ENCODE data around the gene ARHGAP42. TPM values are rescaled to one million over a fixed set of nuclear protein-coding genes. Genes with fewer than 3 reads are reported as not detected.

Gene ARHGAP42
- total RNA-seq, 1 experiment from 2014 or later = 39.1 TPM

DNA sequence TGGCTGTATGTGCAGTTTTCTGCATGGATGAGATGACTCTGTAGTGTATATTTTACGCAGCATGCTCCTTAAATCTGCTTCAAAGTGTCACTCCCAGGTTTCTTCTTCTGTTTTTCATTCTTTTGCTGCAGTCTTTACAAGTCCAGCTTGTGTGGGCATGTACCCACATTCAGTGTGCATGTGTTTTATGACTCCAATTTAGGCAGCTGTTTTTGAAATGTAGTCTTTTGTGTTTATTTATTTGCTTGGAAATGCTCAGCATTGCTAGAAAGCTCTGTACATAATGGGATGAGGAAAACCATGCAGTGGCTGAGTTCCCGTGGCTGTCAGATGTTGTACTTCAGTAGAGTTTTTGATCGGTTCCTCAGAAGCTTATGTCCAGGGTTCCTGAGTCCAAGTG lies 138.5 kb downstream of the ARHGAP42 start:
- Mint-ChIP-seq H3K36me3 (ENCODE audit: insufficient read depth in 1 of 3, low read depth in 3 of 3) (no peaks in the 10 kb centered on the region), H3K4me3 (no peak overlapping the region), H3K27ac (peak overlapping the region in 2 of 3 experiments; percentile 18 to 69; a peak in 3 of 7 replicates), H3K27me3 (ENCODE audit: low read depth) (no peaks in the 10 kb centered on the region), H3K9me3 (no peaks in the 10 kb centered on the region), H3K4me1 (peaks cover 74 to 75% of the 10 kb centered on the region in 2 experiments)
- Histone ChIP-seq H4K5ac (ENCODE audit: insufficient read length, low read depth, low read length) (no peak overlapping the region), H3K18ac (ENCODE audit: insufficient read length, low read depth, low read length) (no peak overlapping the region), H3T11ph (ENCODE audit: low read length) (no peak overlapping the region), H3K27me3 (ENCODE audit: insufficient read depth, low read length) (no peaks in the 10 kb centered on the region), H3K23me2 (ENCODE audit: insufficient read length, low read depth, low read length, poor library complexity, severe bottlenecking) (no peaks in the 10 kb centered on the region), H2AK5ac (ENCODE audit: insufficient read length, low read length) (no peak overlapping the region), H2AFZ (ENCODE audit: low read length) (no peak overlapping the region), H3K4me1 (ENCODE audit: insufficient read depth, low read length) (peaks cover 21% of the 10 kb centered on the region; the same call in 1 of the 2 replicates), H4K20me1 (ENCODE audit: control insufficient read depth, insufficient read depth, insufficient read length) (no peaks in the 10 kb centered on the region), H3K56ac (ENCODE audit: insufficient read length, low read depth, low read length) (no peak overlapping the region), H3K79me1 (ENCODE audit: insufficient read depth, low read depth, low read length, poor library complexity, severe bottlenecking) (no peaks in the 10 kb centered on the region), H3K27ac (ENCODE audit: insufficient read length, low read depth, low read length) (no peak overlapping the region), H3K4ac (ENCODE audit: low read depth, low read length) (no peak overlapping the region), H4K8ac (replicated peaks; ENCODE audit: insufficient read length, low read depth, low read length) (no peak overlapping the region), H3K14ac (ENCODE audit: insufficient read depth, low read length) (no peak overlapping the region), H3K23ac (ENCODE audit: insufficient read length, low read depth, low read length) (no peak overlapping the region), H2BK20ac (ENCODE audit: low read depth, low read length, poor library complexity, severe bottlenecking) (no peak overlapping the region), H2BK15ac (ENCODE audit: low read depth, low read length) (no peak overlapping the region), H2BK5ac (ENCODE audit: insufficient read length, low read length) (no peak overlapping the region), H2BK120ac (ENCODE audit: low read depth, low read length, poor library complexity, severe bottlenecking) (no peak overlapping the region), H4K91ac (ENCODE audit: insufficient read length, low read depth, low read length) (no peak overlapping the region), H2BK12ac (ENCODE audit: insufficient read length, low read depth, low read length) (no peak overlapping the region), H3K4me2 (ENCODE audit: insufficient read depth, insufficient read length, low read length) (no peak overlapping the region), H3K9ac (ENCODE audit: extremely low read depth, insufficient read length, low read length) (no peak overlapping the region), H3K9me3 (ENCODE audit: control insufficient read depth, low read depth, low read length) (no peaks in the 10 kb centered on the region), H3K79me2 (ENCODE audit: insufficient read depth, low read length) (no peaks in the 10 kb centered on the region)
- TF ChIP-seq, protein P1, sequence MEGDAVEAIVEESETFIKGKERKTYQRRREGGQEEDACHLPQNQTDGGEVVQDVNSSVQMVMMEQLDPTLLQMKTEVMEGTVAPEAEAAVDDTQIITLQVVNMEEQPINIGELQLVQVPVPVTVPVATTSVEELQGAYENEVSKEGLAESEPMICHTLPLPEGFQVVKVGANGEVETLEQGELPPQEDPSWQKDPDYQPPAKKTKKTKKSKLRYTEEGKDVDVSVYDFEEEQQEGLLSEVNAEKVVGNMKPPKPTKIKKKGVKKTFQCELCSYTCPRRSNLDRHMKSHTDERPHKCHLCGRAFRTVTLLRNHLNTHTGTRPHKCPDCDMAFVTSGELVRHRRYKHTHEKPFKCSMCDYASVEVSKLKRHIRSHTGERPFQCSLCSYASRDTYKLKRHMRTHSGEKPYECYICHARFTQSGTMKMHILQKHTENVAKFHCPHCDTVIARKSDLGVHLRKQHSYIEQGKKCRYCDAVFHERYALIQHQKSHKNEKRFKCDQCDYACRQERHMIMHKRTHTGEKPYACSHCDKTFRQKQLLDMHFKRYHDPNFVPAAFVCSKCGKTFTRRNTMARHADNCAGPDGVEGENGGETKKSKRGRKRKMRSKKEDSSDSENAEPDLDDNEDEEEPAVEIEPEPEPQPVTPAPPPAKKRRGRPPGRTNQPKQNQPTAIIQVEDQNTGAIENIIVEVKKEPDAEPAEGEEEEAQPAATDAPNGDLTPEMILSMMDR (conservative IDR thresholded peaks at IDR 0.05) = no peak
- WGBS (ENCODE audit: extremely low coverage, insufficient read length, low lambda C conversion rate) = no CpG with 5 or more reads among the region's 3 CpGs
- DNase-seq = no peak

Data from H9 (cell line).